Colonic mucosa (tissue), 4 donors: ENCODE measurements around the gene PREX1. TPM values are rescaled to one million over a fixed set of nuclear protein-coding genes. Genes with fewer than 3 reads are reported as not detected.

Experiments used
- DNase-seq: peaks from one replicate; pipeline ENCODE4 v3.0.0-alpha.2; 2020
- H3K27ac ChIP-seq: fragments of 200-600 bp; one replicate; pipeline ENCODE4 v1.8.0; 2021
- H3K27me3 ChIP-seq: fragments of 200-600 bp; one replicate; pipeline ENCODE4 v1.8.0; 2021
- H3K36me3 ChIP-seq: fragments of 200-600 bp; one replicate; pipeline ENCODE4 v1.8.0; 2021
- H3K4me1 ChIP-seq: fragments of 200-600 bp; one replicate; pipeline ENCODE4 v1.8.0; 2021; ENCODE audit warnings: mild to moderate bottlenecking
- H3K4me3 ChIP-seq: fragments of 200-600 bp; one replicate; pipeline ENCODE4 v1.8.0; 2021
- H3K9ac ChIP-seq, 2 donors: one replicate each; pipeline ENCODE4 v1.7.0; 2013; ENCODE audit warnings: control low read depth in 2 of 2, low read depth in 2 of 2, low read length in 2 of 2
- H3K9me3 ChIP-seq: fragments of 200-600 bp; one replicate; pipeline ENCODE4 v1.8.0; 2021
- CTCF ChIP-seq: fragments of 200-600 bp; IDR thresholded peaks from one replicate; pipeline ENCODE4 v1.8.0; 2022; ENCODE audit warnings: antibody characterized with exemption, mild to moderate bottlenecking
- intact Hi-C: fragments of 100-400 bp; cut with DNase I; formaldehyde crosslinking; loops from one replicate; pipeline ENCODE4 v1.14.1; 2022
- total RNA-seq, 2 donors: library from RNA; stranded (reverse); fragmentation: NEBNext Ultra II Directional in 1 of 2; extraction: Animal tissue kit (Norgen Biotek cat#: 25700) in 1 of 2; gene quantifications; one replicate each; pipeline ENCODE4 v1.2.1, GENCODE V29; 2021
- donor health status: healthy.
- donor health status: DM: no; HTN: no; CAD: no.
- donor health status: DM: no; HTN: no; CAD: no.

Gene PREX1
- total RNA-seq, 2 donors from 2014 or later: 7.2 to 24.6 TPM

GRCh38 chr20:48785801-48786200, 42.0 kb downstream of the PREX1 start:
- no peaks in the 10 kb centered on the region for H3K9me3 ChIP-seq
- no peaks in the 10 kb centered on the region for H3K4me1 ChIP-seq
- DNase-seq: no peak
- H3K36me3 ChIP-seq: no peaks in the 10 kb centered on the region
- TF ChIP-seq CTCF: no peak
- H3K27me3 ChIP-seq: no peaks in the 10 kb centered on the region
- H3K27ac ChIP-seq: no peak overlapping the region
- H3K9ac ChIP-seq: no peak overlapping the region
- no peak overlapping the region for H3K4me3 ChIP-seq
- intact Hi-C loops: no loop called here

DNA sequence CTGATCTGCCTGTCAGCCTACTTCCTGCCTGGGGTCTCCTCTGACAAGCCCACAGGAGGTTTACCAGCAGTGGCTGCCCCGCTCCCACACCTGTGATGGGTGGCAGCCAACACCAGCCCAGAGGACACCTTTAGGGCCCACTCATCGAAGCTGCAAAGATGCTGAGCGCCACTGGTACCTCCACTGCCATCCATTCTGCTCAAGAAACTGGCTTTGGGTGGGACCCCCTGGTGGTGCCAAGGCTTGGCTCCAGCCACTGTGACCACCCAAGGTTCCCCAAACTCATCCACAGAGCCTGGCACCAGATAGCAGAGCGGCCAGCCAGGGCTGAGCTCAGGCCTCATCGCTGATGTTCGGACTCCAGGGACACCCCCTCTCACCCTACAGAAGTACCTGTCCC, 42.5 kb downstream of the PREX1 start:
- H3K27me3 ChIP-seq: no peaks in the 10 kb centered on the region
- TF ChIP-seq CTCF: no peak
- DNase-seq: no peak
- H3K4me3 ChIP-seq: no peak overlapping the region
- H3K9ac ChIP-seq: no peak overlapping the region
- no peaks in the 10 kb centered on the region for H3K9me3 ChIP-seq
- no peaks in the 10 kb centered on the region for H3K4me1 ChIP-seq
- no peak overlapping the region for H3K27ac ChIP-seq
- no peaks in the 10 kb centered on the region for H3K36me3 ChIP-seq
- intact Hi-C loops: no loop called here

DNA sequence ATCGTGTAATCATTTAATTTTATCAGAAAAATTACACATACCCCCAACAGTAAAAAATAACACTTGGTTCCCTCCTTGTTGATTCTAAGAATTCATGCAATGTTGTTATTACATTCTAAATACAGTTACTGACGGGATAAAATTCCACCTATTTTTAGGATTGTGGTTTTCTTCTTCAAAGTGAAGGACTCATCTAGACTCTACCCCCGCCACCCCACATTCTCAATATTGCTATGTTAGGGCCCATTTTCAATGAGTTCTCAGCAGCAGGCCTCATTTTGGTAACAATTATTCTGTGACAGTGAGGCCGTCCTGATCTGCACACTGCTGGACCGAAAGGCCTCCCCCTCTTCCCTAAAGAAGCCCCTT, 43.5 kb downstream of the PREX1 start:
- no peak for TF ChIP-seq CTCF
- H3K27me3 ChIP-seq: no peaks in the 10 kb centered on the region
- no peak overlapping the region for H3K4me3 ChIP-seq
- H3K9me3 ChIP-seq: no peaks in the 10 kb centered on the region
- no peak overlapping the region for H3K27ac ChIP-seq
- intact Hi-C loops: no loop called here
- no peak overlapping the region for H3K9ac ChIP-seq
- H3K4me1 ChIP-seq: no peaks in the 10 kb centered on the region
- H3K36me3 ChIP-seq: no peaks in the 10 kb centered on the region
- no peak for DNase-seq

GRCh38 chr20:48783533-48784272, 44.1 kb downstream of the PREX1 start:
- Histone ChIP-seq H3K9ac (no peak overlapping the region), H3K36me3 (no peaks in the 10 kb centered on the region), H3K27me3 (no peaks in the 10 kb centered on the region), H3K9me3 (no peaks in the 10 kb centered on the region), H3K27ac (no peak overlapping the region), H3K4me1 (no peaks in the 10 kb centered on the region), H3K4me3 (no peak overlapping the region)
- DNase-seq: no peak
- TF ChIP-seq CTCF: no peak
- intact Hi-C loops: no loop called here

GRCh38 chr20:48782901-48783308, 44.9 kb downstream of the PREX1 start:
- Histone ChIP-seq H3K4me3 (no peak overlapping the region), H3K9ac (no peak overlapping the region), H3K9me3 (no peaks in the 10 kb centered on the region), H3K27me3 (no peaks in the 10 kb centered on the region), H3K36me3 (no peaks in the 10 kb centered on the region), H3K4me1 (no peaks in the 10 kb centered on the region), H3K27ac (no peak overlapping the region)
- no peak for DNase-seq
- TF ChIP-seq CTCF: no peak
- intact Hi-C loops: no loop called here
